GM18505 (cell line): Measurements from ENCODE around the gene DSCAM.

ENCODE experiments used
- ATAC-seq: cut with Tn5 transposase; IDR thresholded peaks from one replicate; pipeline ENCODE4 v1.9.1; 2021; ENCODE audit not compliant: unreplicated experiment
- POLR2A ChIP-seq: IDR thresholded peaks from 4 replicates; pipeline ENCODE4 v1.6.1; 2011; ENCODE audit warnings: borderline replicate concordance; ENCODE audit not compliant: insufficient read depth, insufficient read length; ENCODE audit errors: extremely low read depth

Gene DSCAM

GRCh38 chr21:40668555-40669275 is 178.2 kb downstream of the DSCAM start:
- TF ChIP-seq POLR2A: no peak
- no peak for ATAC-seq

GRCh38 chr21:40667967-40668366 is 179.0 kb downstream of the DSCAM start:
- ATAC-seq: no peak
- no peak for TF ChIP-seq POLR2A

- ATAC-seq: no peak
Measured at GRCh38 chr21:40662889-40663288, 184.1 kb downstream of the DSCAM start.

GRCh38 chr21:40660461-40660860 is 186.5 kb downstream of the DSCAM start:
- ATAC-seq: no peak

More at GRCh38 chr21:40662889-40663288, 184.1 kb downstream of the DSCAM start:
- no peak for TF ChIP-seq POLR2A

GRCh38 chr21:40658311-40658710 is 188.6 kb downstream of the DSCAM start:
- ATAC-seq: no peak
- no peak for TF ChIP-seq POLR2A

More at GRCh38 chr21:40660461-40660860, 186.5 kb downstream of the DSCAM start:
- no peak for TF ChIP-seq POLR2A

GRCh38 chr21:40652436-40652835 is 194.5 kb downstream of the DSCAM start:
- TF ChIP-seq POLR2A: no peak
- no peak for ATAC-seq

- no peak for ATAC-seq
Measured at GRCh38 chr21:40647706-40648105, 199.3 kb downstream of the DSCAM start.

GRCh38 chr21:40646651-40647050 is 200.3 kb downstream of the DSCAM start:
- no peak for TF ChIP-seq POLR2A
- no peak for ATAC-seq

More at GRCh38 chr21:40647706-40648105, 199.3 kb downstream of the DSCAM start:
- TF ChIP-seq POLR2A: no peak

- no peak for ATAC-seq
Measured at GRCh38 chr21:40641042-40641441, 205.9 kb downstream of the DSCAM start.

GRCh38 chr21:40640266-40640789 is 206.6 kb downstream of the DSCAM start:
- no peak for ATAC-seq
- TF ChIP-seq POLR2A: no peak

More at GRCh38 chr21:40641042-40641441, 205.9 kb downstream of the DSCAM start:
- TF ChIP-seq POLR2A: no peak

- TF ChIP-seq POLR2A: no peak
- no peak for ATAC-seq
Measured at GRCh38 chr21:40639616-40640194, 207.3 kb downstream of the DSCAM start.

GRCh38 chr21:40638466-40639251 is 208.3 kb downstream of the DSCAM start:
- TF ChIP-seq POLR2A: no peak

GRCh38 chr21:40636026-40636425 is 210.9 kb downstream of the DSCAM start:
- no peak for TF ChIP-seq POLR2A
- no peak for ATAC-seq

More at GRCh38 chr21:40638466-40639251, 208.3 kb downstream of the DSCAM start:
- no peak for ATAC-seq

- no peak for TF ChIP-seq POLR2A
- no peak for ATAC-seq
Measured at GRCh38 chr21:40635391-40635790, 211.6 kb downstream of the DSCAM start.

- TF ChIP-seq POLR2A: no peak
- no peak for ATAC-seq
Measured at GRCh38 chr21:40634141-40634540, 212.8 kb downstream of the DSCAM start.
